Hematopoietic multipotent progenitor cell treated with erythropoietin and hydrocortisone succinate and interleukin-3 and kit ligand, for 6 days (in vitro differentiated cells): Measurements from ENCODE around the gene CDK18.
"Not testable (repeated sequence)": the region's sequence is repeated elsewhere in the genome, so short reads cannot be mapped to it uniquely, and the experiment has no call there.

Experiments
- DNase-seq: peaks from one replicate; pipeline ENCODE4 v3.0.0-alpha.2; 2015

The CDK18 gene

GRCh38 chr1:205504311-205505075, at the start of gene CDK18:
Gene CDK18, plus strand, starts transcription at chr1:205504669. Its CDS starts 18,499 bp downstream, at chr1:205523168.
- DNase-seq: peak; percentile 76

- DNase-seq: no peak
Observed at GRCh38 chr1:205454903-205455335, 49.5 kb upstream of the CDK18 start.

GRCh38 chr1:205455581-205456382, 48.7 kb upstream of the CDK18 start, which contains the start of gene BLACAT1:
Gene BLACAT1, minus strand, starts transcription at chr1:205456045.
- no peak for DNase-seq

GRCh38 chr1:205456383-205456867, 48.0 kb upstream of the CDK18 start:
- no peak for DNase-seq

- no peak for DNase-seq
Observed at GRCh38 chr1:205456868-205457745, 47.4 kb upstream of the CDK18 start.

- DNase-seq: peak; percentile 74
Observed at GRCh38 chr1:205458777-205459566, 45.5 kb upstream of the CDK18 start.

- no peak for DNase-seq
Observed at GRCh38 chr1:205465392-205465791, 39.1 kb upstream of the CDK18 start.

- DNase-seq: no peak
Observed at GRCh38 chr1:205466595-205467220, 37.8 kb upstream of the CDK18 start.

- DNase-seq: no peak
Observed at GRCh38 chr1:205470131-205470530, 34.3 kb upstream of the CDK18 start.

GRCh38 chr1:205472737-205473441, 31.6 kb upstream of the CDK18 start:
- DNase-seq: no peak

- DNase-seq: no peak
Observed at GRCh38 chr1:205473475-205473874, 31.0 kb upstream of the CDK18 start.

- DNase-seq: no peak
Observed at GRCh38 chr1:205473966-205474365, 30.5 kb upstream of the CDK18 start.

GRCh38 chr1:205474571-205474970, 29.9 kb upstream of the CDK18 start:
- no peak for DNase-seq

GRCh38 chr1:205475855-205476254, 28.6 kb upstream of the CDK18 start:
- DNase-seq: no peak

GRCh38 chr1:205476648-205477047, 27.8 kb upstream of the CDK18 start:
- DNase-seq: no peak

- no peak for DNase-seq
Observed at GRCh38 chr1:205477121-205477758, 27.2 kb upstream of the CDK18 start.

GRCh38 chr1:205477759-205478247, 26.7 kb upstream of the CDK18 start:
- DNase-seq: no peak

- not testable (repeated sequence) for DNase-seq
Observed at GRCh38 chr1:205478985-205479384, 25.5 kb upstream of the CDK18 start.

GRCh38 chr1:205480349-205480985, 24.0 kb upstream of the CDK18 start:
- no peak for DNase-seq

- DNase-seq: no peak
Observed at GRCh38 chr1:205481218-205481617, 23.3 kb upstream of the CDK18 start.
